HepG2 (cell line): ENCODE measurements around the gene ITPK1. TPM values are rescaled to one million over a fixed set of nuclear protein-coding genes. Genes with fewer than 3 reads are reported as not detected.

ENCODE experiments used
- ATAC-seq: fragments of 200-7000 bp; cut with Tn5 transposase; 3 replicates; pipeline ENCODE4 v1.9.1; 2020; ENCODE audit warnings: mild to moderate bottlenecking, moderate library complexity
- BruUV-seq: library from RNA; stranded (reverse); fragments of 400-500 nt; replicated peaks from 2 replicates; lab custom pipeline; 2021; lab: Mats Ljungman, UMichigan
- CTCF ChIA-PET: fragments of 300-600 bp; formaldehyde crosslinking; extraction: SDS; loops from one replicate; lab custom pipeline; 2021; ENCODE audit warnings: low total read pairs, inconsistent platforms, low intra/inter-chr PET ratio; lab: Yijun Ruan, JAX
- POLR2A ChIA-PET: fragments of 350-600 bp; sonication (Branson Sonifier 250); formaldehyde crosslinking; loops from one replicate; lab custom pipeline; 2020; ENCODE audit warnings: antibody characterized with exemption, inconsistent platforms; lab: Yijun Ruan, JAX
- DNase-seq: peaks from one replicate; pipeline ENCODE4 v3.0.0-alpha.2; 2015; ENCODE audit warnings: low spot score
- FAIRE-seq: peaks from 3 replicates; lab custom pipeline; 2011; peaks lifted over from hg19 to GRCh38; lab: Jason Lieb, UNC
- H2AFZ ChIP-seq: one replicate; pipeline ENCODE4 v1.6.1; 2011; ENCODE audit warnings: low read length, inconsistent platforms
- H3K27ac ChIP-seq: fragments of 300-600 bp; 3 replicates; pipeline ENCODE4 v1.8.0; 2011; ENCODE audit warnings: mixed run types, mild to moderate bottlenecking, mixed read lengths, low read length, inconsistent platforms; ENCODE audit not compliant: insufficient read depth; ENCODE audit errors: extremely low read length
- H3K27me3 ChIP-seq, 2 experiments: fragments of 200-600 bp in 1 of 2; 2 replicates in 1 of 2; 3 replicates in 1 of 2; pipeline versions ENCODE4 v1.6.0 to v1.8.0; 2011; ENCODE audit warnings: low read length in 2 of 2, mild to moderate bottlenecking in 2 of 2, moderate library complexity in 2 of 2, inconsistent platforms in 1 of 2; ENCODE audit not compliant: insufficient read depth in 2 of 2, control insufficient read depth in 1 of 2
- H3K36me3 ChIP-seq, 2 experiments: fragments of 200-600 bp in 1 of 2; replicated peaks in 1 of 2; 2 replicates in 1 of 2; 3 replicates in 1 of 2; pipeline versions ENCODE4 v1.5.1 to v1.8.0; 2011; ENCODE audit warnings: low read length in 2 of 2, inconsistent platforms in 1 of 2; ENCODE audit not compliant: insufficient read depth in 2 of 2, control insufficient read depth in 1 of 2
- H3K4me1 ChIP-seq: 2 replicates; pipeline ENCODE4 v1.5.1; 2012; ENCODE audit warnings: low read length, inconsistent platforms; ENCODE audit not compliant: insufficient read depth
- H3K4me2 ChIP-seq: 2 replicates; pipeline ENCODE4 v1.6.0; 2011; ENCODE audit warnings: low read depth, low read length, inconsistent platforms
- H3K4me3 ChIP-seq, 3 experiments: fragments of 200-600 bp in 1 of 3; sonication (generic), shearing (Covaris generic) in 1 of 3; replicated peaks in 1 of 3; 2 replicates each; pipeline ENCODE4 v1.5.1; 2011 to 2016; ENCODE audit warnings: low read length in 3 of 3, inconsistent platforms in 2 of 3, low read depth in 2 of 3, mild to moderate bottlenecking in 2 of 3, control low read depth in 1 of 3, mixed read lengths in 1 of 3; ENCODE audit not compliant: insufficient read depth in 1 of 3
- H3K79me2 ChIP-seq: one replicate; pipeline ENCODE4 v1.6.1; 2011; ENCODE audit warnings: low read length, inconsistent platforms; ENCODE audit not compliant: insufficient read depth
- H3K9ac ChIP-seq: 2 replicates; pipeline ENCODE4 v1.6.0; 2011; ENCODE audit warnings: mild to moderate bottlenecking, low read depth, low read length, inconsistent platforms; ENCODE audit not compliant: insufficient read depth
- H3K9me3 ChIP-seq: 2 replicates; pipeline ENCODE4 v1.5.1; 2012; ENCODE audit warnings: mild to moderate bottlenecking, low read length
- H4K20me1 ChIP-seq: 2 replicates; pipeline ENCODE4 v1.6.0; 2011; ENCODE audit warnings: inconsistent platforms, mild to moderate bottlenecking, low read length, moderate library complexity; ENCODE audit not compliant: insufficient read depth
- FOXK2 ChIP-seq: fragments of 450-650 bp; IDR thresholded peaks from 2 replicates; pipeline ENCODE4 v1.6.1; 2016
- FOXP1 ChIP-seq, 2 experiments: fragments of 450-650 bp in 1 of 2; IDR thresholded peaks; 2 replicates each; pipeline ENCODE4 v1.6.1; 2017 to 2018; ENCODE audit warnings: antibody characterized with exemption in 1 of 2
- GTF3A ChIP-seq: sonication (generic); formaldehyde crosslinking; conservative IDR thresholded peaks from 2 replicates; pipeline ENCODE4 v1.4.0; 2020; ENCODE audit warnings: mild to moderate bottlenecking, missing genetic modification reagents
- MAFK ChIP-seq, 2 experiments: IDR thresholded peaks in 1 of 2; conservative IDR thresholded peaks in 1 of 2; 2 replicates each; pipeline ENCODE4 v1.6.1; 2011; ENCODE audit warnings: improper control_type of control experiment in 2 of 2, low read length in 2 of 2
- MIER2 ChIP-seq: IDR thresholded peaks from 2 replicates; pipeline ENCODE4 v1.6.1; 2016; ENCODE audit warnings: missing biosample characterization, missing genetic modification reagents
- NCOR1 ChIP-seq: fragments of 200-600 bp; sonication (generic); IDR thresholded peaks from 2 replicates; pipeline ENCODE4 v1.7.0; 2017; ENCODE audit warnings: antibody characterized with exemption, low read length, borderline replicate concordance
- NR2F6 ChIP-seq, 2 experiments: IDR thresholded peaks; 2 replicates each; pipeline ENCODE4 v1.6.1; 2016; ENCODE audit warnings: antibody characterized with exemption in 1 of 2, mild to moderate bottlenecking in 1 of 2
- PATZ1 ChIP-seq: sonication (generic); formaldehyde crosslinking; IDR thresholded peaks from 2 replicates; pipeline ENCODE4 v1.4.0; 2020; ENCODE audit warnings: missing genetic modification reagents
- SALL1 ChIP-seq: sonication (generic); formaldehyde crosslinking; IDR thresholded peaks from 2 replicates; pipeline ENCODE4 v1.8.0; 2022; ENCODE audit warnings: mild to moderate bottlenecking, missing genetic modification reagents
- SIX4 ChIP-seq: sonication (generic); formaldehyde crosslinking; IDR thresholded peaks from 2 replicates; pipeline ENCODE4 v1.4.0; 2020; ENCODE audit warnings: missing genetic modification reagents
- TFE3 ChIP-seq: IDR thresholded peaks from 2 replicates; pipeline ENCODE4 v1.6.1; 2016
- TRIM24 ChIP-seq: sonication (generic); formaldehyde crosslinking; IDR thresholded peaks from 2 replicates; pipeline ENCODE4 v1.8.0; 2022; ENCODE audit warnings: mild to moderate bottlenecking, missing genetic modification reagents
- ZNF10 ChIP-seq: sonication (generic); formaldehyde crosslinking; IDR thresholded peaks from 2 replicates; pipeline ENCODE4 v1.4.0; 2020; ENCODE audit warnings: mild to moderate bottlenecking, low read depth, missing genetic modification reagents, borderline replicate concordance
- ZNF354B ChIP-seq: sonication (generic); formaldehyde crosslinking; IDR thresholded peaks from 2 replicates; pipeline ENCODE4 v1.8.0; 2022; ENCODE audit warnings: mild to moderate bottlenecking, missing genetic modification reagents
- ZNF556 ChIP-seq: sonication (generic); formaldehyde crosslinking; IDR thresholded peaks from 2 replicates; pipeline ENCODE4 v1.4.0; 2020; ENCODE audit warnings: mild to moderate bottlenecking, missing genetic modification reagents, borderline replicate concordance
- ZNF580 ChIP-seq: IDR thresholded peaks from 2 replicates; pipeline ENCODE4 v1.6.1; 2016; ENCODE audit warnings: low read depth, borderline replicate concordance
- WGBS: methylation state at CpG from one replicate; pipeline ENCODE4 v1.1.6; 2017; ENCODE audit warnings: low lambda C conversion rate; 5-methylcytosine and 5-hydroxymethylcytosine counted together
- in situ Hi-C: cut with HindIII; loops from 2 replicates; pipeline ENCODE4 v1.10.0; 2017; ENCODE audit warnings: low pct_unique_long_range_greater_than_20kb; ENCODE audit not compliant: extremely low pct_ligation_motif_present
- intact Hi-C: fragments of 100-400 bp; cut with micrococcal nuclease; formaldehyde crosslinking; loops from one replicate; pipeline ENCODE4 v1.10.0; 2022; ENCODE audit not compliant: unreplicated experiment
- polyA plus RNA-seq, 8 experiments: library from polyadenylated mRNA; depleted of rRNA in 3 of 8; stranded (reverse) in 7 of 8; unstranded in 1 of 8; fragments of >200 nt; fragmentation: Illumina TruSeq in 4 of 8; extraction: Trizol in 4 of 8; gene quantifications; 2 replicates each; pipeline versions ENCODE4 v1.2.1 to v1.2.3, GENCODE V29; 2011 to 2016; ENCODE audit warnings: low read depth in 4 of 8, missing spikeins in 1 of 8, mixed read lengths in 1 of 8; ENCODE audit not compliant: insufficient read depth in 1 of 8
- total RNA-seq, 5 experiments: library from RNA; depleted of rRNA; stranded (reverse); fragments of >200 nt; fragmentation: Illumina TruSeq; extraction: Trizol; gene quantifications; 2 replicates each; pipeline ENCODE4 v1.2.3, GENCODE V29; 2016; ENCODE audit warnings: low read depth in 1 of 5

ITPK1 gene
- total and polyA plus RNA-seq, 2 of the 13 experiments (the other 11 are each of a cell fraction or from before 2014, with no cell fraction given): 20.5 to 47.5 TPM

- DNase-seq: peak; percentile 94
- Histone ChIP-seq H3K79me2 (no peaks in the 10 kb centered on the region), H3K27me3 (peaks cover 0 to 16% of the 10 kb centered on the region in 2 experiments; a peak in 3 of 5 replicates), H3K4me1 (peaks cover 46% of the 10 kb centered on the region), H3K4me2 (peak overlapping the region; percentile 60), H3K27ac (peak overlapping the region; percentile 35), H3K36me3 (no peaks in the 10 kb centered on the region), H3K9ac (no peak overlapping the region), H3K9me3 (no peaks in the 10 kb centered on the region), H3K4me3 (0 out of 6 replicates have a peak overlapping the region, but pooled peaks of 1 of the 3 experiments have one; percentile 16), H4K20me1 (no peaks in the 10 kb centered on the region), H2AFZ (no peak overlapping the region)
- BruUV-seq: no TSS peak
- ChIA-PET CTCF (no interaction called here), POLR2A (no interaction called here)
- WGBS: 1% methylated on average over 8 of the region's 8 CpGs
- FAIRE-seq: peak; percentile 94
- intact Hi-C loops (no loop called here), in situ Hi-C loops (no loop called here)
- ATAC-seq: peak; percentile 84
- TF ChIP-seq TFE3 (CRISPR knock-in tag): peak; percentile 93
- TF ChIP-seq ZNF354B: no peak
- 0 out of 2 replicates have a peak, but pooled peaks have one; percentile 28 for TF ChIP-seq SIX4 (CRISPR knock-in tag)
- peak; percentile 52; the same call in 1 of the 2 replicates for TF ChIP-seq ZNF580 (CRISPR knock-in tag)
- no peak for TF ChIP-seq GTF3A
- peak; percentile 82; the same call in 1 of the 2 replicates for TF ChIP-seq NCOR1
- TF ChIP-seq ZNF556 (CRISPR knock-in tag): 0 out of 2 replicates have a peak, but pooled peaks have one; percentile 44
- TF ChIP-seq PATZ1 (CRISPR knock-in tag): peak; percentile 27; the same call in 1 of the 2 replicates
- peak; percentile 18; the same call in 1 of the 2 replicates for TF ChIP-seq FOXK2
- peak; percentile 29 for TF ChIP-seq SALL1 (CRISPR knock-in tag)
- TF ChIP-seq NR2F6 (IDR thresholded peaks at IDR 0.05): peak; percentile 43; the same call in 1 of the 2 replicates
- peak; percentile 64 for TF ChIP-seq NR2F6 (CRISPR knock-in tag; IDR thresholded peaks at IDR 0.05)
- no peak for TF ChIP-seq FOXP1 (IDR thresholded peaks at IDR 0.05)
- peak; percentile 18; the same call in 1 of the 2 replicates for TF ChIP-seq FOXP1 (CRISPR knock-in tag; IDR thresholded peaks at IDR 0.05)
- peak; percentile 89 for TF ChIP-seq MIER2
- TF ChIP-seq ZNF10 (CRISPR knock-in tag): no peak
- peak; percentile 61; the same call in 1 of the 2 replicates for TF ChIP-seq TRIM24 (CRISPR knock-in tag)
- no peak for TF ChIP-seq MAFK (conservative IDR thresholded peaks at IDR 0.05 in 1 of 2, IDR thresholded peaks at IDR 0.05 in 1 of 2; ENCODE audit: low read length in 2 of 2)
Measured at GRCh38 chr14:92905667-92906066, 210.1 kb downstream of the ITPK1 start.
